Measurements from ENCODE around the gene SCN1B.

SCN1B gene

GRCh38 chr19:35060160-35060855, 30.0 kb downstream of the SCN1B start:
- no peak for DNase-seq (ENCODE audit: low read depth, low spot score)
- H3K4me3 ChIP-seq (ENCODE audit: low read depth, low read length), result no peak overlapping the region
- in situ Hi-C loops (cut with HindIII; ENCODE audit: low sequenced_read_pairs), result no loop called here
- no peak for TF ChIP-seq CTCF (IDR thresholded peaks at IDR 0.05; ENCODE audit: low read depth, low read length)

DNA sequence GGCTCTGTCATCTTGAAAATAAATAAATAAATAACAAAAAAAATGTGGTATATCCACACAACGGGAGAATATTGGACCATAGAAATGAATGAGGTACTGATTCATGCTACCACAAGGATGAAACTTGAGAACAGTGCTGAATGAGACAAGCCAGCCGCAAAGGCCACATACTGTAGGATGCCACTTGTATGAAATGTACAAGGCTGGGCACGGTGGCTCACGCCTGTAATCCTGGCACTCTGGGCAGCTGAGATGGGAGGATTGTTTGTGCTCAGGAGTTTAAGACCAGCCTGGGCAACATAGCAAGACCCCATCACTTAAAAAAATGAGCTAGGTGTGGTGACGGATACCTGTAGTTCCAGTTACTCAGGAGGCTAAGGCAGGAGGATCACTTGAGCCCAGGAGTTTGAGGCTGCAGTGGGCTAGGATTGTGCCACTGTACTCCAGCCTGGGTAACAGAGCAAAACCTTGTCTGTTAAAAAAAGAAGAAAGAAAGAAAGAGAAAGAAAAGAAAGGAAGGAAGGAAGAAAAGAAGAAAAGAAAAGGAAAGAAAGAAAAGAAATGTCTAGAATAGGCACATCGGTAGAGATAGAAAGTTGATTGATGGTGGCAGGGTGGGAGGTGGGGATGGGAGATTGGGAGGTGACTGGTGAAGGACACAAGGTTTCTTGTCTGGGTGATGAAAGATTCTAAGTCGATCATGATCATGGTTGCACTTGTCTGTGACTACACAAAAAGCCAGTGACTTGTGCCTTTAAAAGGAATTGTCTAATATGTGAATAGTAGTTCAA, 31.5 kb downstream of the SCN1B start:
- in situ Hi-C loops (cut with HindIII; ENCODE audit: low sequenced_read_pairs), result no loop called here
- H3K4me3 ChIP-seq (ENCODE audit: low read depth, low read length), result no peak overlapping the region
- no peak for DNase-seq (ENCODE audit: low read depth, low spot score)
- TF ChIP-seq CTCF (IDR thresholded peaks at IDR 0.05; ENCODE audit: low read depth, low read length), result no peak

- no peak for DNase-seq (ENCODE audit: low read depth, low spot score)
- in situ Hi-C loops (cut with HindIII; ENCODE audit: low sequenced_read_pairs), result no loop called here
- TF ChIP-seq CTCF (IDR thresholded peaks at IDR 0.05; ENCODE audit: low read depth, low read length), result no peak
- no peak overlapping the region for H3K4me3 ChIP-seq (ENCODE audit: low read depth, low read length)
Observed at GRCh38 chr19:35062942-35063341, 32.7 kb downstream of the SCN1B start.

- DNase-seq (ENCODE audit: low read depth, low spot score), result peak; percentile 69
- no peak for TF ChIP-seq CTCF (IDR thresholded peaks at IDR 0.05; ENCODE audit: low read depth, low read length)
- in situ Hi-C loops (cut with HindIII; ENCODE audit: low sequenced_read_pairs), result no loop called here
- H3K4me3 ChIP-seq (ENCODE audit: low read depth, low read length), result no peak overlapping the region
Observed at GRCh38 chr19:35063940-35064818, 33.9 kb downstream of the SCN1B start.

- TF ChIP-seq CTCF (IDR thresholded peaks at IDR 0.05; ENCODE audit: low read depth, low read length), result no peak
- no peak overlapping the region for H3K4me3 ChIP-seq (ENCODE audit: low read depth, low read length)
- in situ Hi-C loops (cut with HindIII; ENCODE audit: low sequenced_read_pairs), result no loop called here
- DNase-seq (ENCODE audit: low read depth, low spot score), result no peak
Observed at GRCh38 chr19:35065574-35065973, 35.3 kb downstream of the SCN1B start.

GRCh38 chr19:35066121-35066520, 35.9 kb downstream of the SCN1B start:
- no peak for DNase-seq (ENCODE audit: low read depth, low spot score)
- in situ Hi-C loops (cut with HindIII; ENCODE audit: low sequenced_read_pairs), result no loop called here
- no peak for TF ChIP-seq CTCF (IDR thresholded peaks at IDR 0.05; ENCODE audit: low read depth, low read length)
- no peak overlapping the region for H3K4me3 ChIP-seq (ENCODE audit: low read depth, low read length)

Data from astrocyte of the spinal cord (primary cell).